DMS53 (cell line): ENCODE data around the gene ZBTB7C.

Experiments used
- DNase-seq: peaks from one replicate; lab custom pipeline; 2025; lab: John Stamatoyannopoulos, UW

ZBTB7C gene

DNA sequence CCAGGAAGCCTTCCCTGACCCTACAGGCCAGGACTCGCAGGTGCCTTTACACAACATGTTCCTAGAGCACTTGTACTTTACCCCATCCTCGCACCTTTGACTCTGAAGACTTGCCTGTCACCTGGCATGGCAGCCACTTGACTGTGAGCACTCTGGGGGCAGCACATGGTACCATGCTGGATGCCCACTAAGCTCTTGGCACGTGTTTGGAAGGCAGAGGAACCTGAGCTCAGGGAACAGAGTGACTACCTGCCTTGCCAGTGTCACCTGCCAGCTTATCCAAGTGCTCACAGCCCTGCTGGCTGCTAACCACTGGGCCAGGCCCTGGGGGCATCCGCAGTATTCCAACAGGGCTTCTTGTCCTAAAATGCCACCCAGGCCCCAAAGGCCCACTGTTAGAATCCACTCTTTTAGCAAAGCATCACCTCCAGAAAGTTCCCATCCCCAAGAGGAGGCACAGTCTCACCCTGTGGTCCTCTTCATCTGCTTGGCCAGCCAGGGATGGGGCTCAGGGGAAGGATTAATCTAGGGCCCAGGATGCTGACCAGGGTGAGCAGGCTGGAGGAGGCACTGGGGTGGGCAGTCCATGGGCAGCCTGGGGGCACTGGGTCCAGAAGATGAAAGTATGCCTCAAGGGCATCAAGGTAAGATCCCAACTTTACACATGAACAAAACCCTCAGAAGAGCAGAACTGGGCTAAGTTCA lies 57.0 kb downstream of the ZBTB7C start:
- DNase-seq = peak; percentile 30

DNA sequence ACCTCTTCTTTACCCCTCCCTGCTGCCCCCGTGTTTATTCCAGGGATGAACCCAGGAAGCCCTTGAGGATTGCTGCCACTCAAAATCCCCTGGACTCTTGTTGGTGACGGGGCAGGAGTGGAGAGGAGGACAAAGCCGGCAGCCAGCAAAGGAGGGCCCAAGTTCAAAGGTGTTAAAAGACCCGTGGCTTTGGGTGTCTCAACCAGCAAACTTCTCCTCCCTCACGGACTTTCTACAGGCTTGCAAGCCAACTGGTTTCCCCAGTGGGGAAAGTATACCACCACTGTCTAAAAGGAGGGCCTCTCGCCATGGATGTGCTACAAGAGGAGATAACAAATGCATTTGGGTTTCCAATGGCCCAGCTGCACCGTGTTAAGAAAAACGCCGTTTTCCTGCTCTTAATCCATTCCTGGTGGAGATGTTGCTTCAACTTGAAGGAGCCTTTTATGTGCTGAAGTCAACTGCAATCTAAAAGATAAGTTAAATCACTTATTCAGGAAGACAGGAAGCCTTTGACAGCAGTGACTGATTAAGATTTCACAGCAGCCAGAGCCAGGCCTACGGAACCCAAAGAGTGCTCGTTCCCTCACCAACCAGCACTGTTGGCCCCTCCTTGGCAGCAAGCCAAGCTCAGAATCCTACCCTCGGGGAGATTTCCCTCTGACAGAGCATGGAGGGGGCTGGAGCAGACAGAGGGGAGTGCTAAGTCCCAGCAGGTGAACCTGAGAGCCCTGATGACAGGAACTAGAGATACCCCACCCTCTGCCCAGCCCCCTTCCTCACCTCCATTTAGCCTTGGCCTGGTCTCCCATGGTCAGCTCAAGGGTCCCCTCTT lies 57.8 kb downstream of the ZBTB7C start:
- no peak for DNase-seq

GRCh38 chr18:48348739-48349138 lies 60.4 kb downstream of the ZBTB7C start:
- peak; percentile 99 for DNase-seq

- DNase-seq = no peak
Measured at GRCh38 chr18:48347756-48348326, 61.3 kb downstream of the ZBTB7C start.

DNA sequence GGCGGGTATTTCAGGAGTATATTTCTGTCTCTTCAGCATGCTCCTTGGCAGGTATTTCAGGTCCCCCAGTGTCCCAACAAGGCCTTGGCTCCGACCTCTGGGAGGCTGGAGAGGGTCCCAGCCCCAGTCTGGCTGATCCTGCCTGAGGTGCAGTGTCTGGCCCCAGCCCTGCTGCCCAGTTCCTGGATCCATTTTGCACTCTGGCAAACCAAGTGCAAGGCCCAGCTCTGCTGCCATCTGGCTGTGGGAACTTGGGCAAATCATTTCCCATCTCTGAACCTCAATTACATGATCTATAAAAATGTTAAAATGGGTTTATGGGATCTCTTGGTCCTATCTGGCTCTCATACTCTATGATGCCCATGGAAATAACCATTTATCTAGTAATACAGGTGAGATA lies 63.6 kb downstream of the ZBTB7C start:
- peak; percentile 71 for DNase-seq

DNA sequence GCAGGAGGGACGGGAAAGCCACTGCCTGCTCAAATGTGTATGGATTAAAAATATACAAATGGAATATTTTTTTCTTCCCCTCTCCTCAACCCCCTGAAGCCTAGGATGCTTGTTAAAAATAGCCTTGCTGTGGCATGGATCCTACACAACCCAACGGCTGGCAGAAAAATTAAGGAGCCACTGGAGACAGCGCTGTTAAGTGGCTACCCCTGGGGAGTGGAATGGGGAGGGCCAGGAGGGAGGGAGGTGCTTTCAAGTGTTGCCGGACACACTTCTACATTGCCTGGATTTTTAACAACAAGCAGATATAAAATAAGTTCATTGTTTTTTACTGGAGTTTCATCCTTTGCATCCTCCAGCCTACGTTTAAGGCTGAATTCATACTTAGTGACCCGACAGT lies 66.6 kb downstream of the ZBTB7C start:
- peak; percentile 86 for DNase-seq

DNA sequence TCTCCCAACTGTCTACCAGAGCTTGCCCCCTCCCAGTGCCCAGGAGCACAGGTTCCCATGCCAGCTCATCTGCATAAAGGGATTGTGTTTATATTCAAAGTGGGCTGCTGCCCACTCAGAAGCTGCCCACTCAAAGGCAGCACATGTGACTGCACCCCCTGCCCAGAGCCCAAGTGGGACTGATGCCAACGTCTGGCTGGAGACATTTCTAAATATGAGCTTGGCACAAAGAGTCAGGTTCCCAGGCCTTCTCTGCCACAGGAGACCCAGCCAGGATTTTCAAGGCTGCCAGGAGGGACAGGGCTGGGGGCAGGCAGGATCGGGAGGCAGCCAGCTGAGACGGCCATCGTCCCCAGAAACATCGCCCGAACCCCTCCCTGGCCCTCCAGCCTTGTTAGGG lies 67.1 kb downstream of the ZBTB7C start:
- DNase-seq = peak; percentile 67

DNA sequence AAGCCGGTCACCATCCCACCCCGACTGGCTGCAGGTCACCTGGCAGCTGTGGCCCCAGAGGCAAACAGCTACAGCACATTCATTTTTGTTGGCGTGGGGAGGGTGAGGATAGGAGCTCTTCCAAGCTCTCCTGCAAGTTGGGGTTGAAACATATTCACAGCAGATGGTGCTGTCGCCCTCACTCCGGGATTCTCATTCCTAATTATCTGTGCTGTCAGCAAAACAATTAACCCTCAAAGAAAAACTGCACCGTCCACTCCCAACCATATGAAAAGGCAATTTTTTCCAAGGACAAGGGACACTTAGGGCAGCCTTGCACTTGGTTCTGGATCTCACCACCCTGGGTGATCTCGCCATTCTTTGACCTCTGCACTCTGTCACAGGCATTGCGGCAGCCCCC lies 68.6 kb downstream of the ZBTB7C start:
- DNase-seq = peak; percentile 46

DNA sequence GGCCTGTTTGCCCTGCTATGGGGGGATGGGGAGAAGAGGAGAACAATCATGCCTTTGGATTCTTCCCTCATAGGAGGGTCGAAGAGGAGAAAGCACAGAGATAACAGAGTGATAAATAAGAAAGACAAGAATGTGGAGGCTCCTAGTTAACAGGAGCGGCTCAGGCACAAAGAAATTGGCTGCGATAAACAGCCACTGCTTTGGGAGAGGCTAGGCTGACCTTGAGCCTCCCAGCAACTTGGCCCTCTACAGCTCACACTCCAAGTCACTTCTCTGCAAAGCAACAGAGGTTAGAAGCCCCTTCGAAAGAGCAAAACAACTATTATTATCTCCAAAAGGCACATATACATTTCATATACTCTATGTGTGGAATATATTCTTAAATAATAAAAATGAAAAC lies 69.5 kb downstream of the ZBTB7C start:
- DNase-seq = no peak

DNA sequence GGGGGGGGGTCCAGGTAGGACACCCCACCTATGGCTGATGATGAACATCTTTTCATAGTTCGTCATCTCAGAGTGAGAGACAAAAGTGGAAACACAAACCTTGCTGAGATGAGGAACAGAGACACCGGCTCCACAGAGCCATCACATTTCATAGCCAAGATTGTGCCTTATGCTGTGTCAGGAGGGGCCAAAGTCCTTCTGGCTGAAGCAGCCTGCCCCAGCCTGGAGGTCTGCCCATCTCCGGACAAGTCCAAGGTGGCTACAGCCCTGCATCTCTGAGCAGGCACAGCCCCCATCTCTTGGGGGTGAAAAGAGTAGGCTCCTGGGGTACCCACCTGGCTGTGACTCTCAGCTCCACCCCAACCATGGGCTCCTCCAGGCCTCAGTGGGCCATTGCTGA lies 70.3 kb downstream of the ZBTB7C start:
- DNase-seq = no peak

DNA sequence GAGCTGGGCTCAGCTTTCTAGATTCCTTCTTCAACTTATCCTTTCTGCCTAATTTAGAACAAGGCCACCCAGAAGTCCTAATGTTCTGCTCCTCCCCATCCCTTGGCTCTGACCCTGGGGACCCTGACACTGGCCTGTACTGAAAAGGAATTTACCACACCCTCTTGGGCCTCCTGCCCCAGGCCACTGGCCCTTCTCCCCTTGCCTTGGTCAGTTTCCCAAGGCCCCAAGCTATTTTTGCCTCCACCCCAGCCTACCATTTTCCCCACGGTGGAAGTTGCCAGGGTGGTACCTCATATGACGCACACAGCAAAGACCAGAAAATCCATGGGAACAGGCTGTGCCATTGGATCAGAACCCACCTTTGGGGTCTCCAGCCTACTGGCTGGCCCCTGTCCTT lies 72.1 kb downstream of the ZBTB7C start:
- no peak for DNase-seq

- DNase-seq = peak; percentile 97
Measured at GRCh38 chr18:48336332-48336731, 72.9 kb downstream of the ZBTB7C start.

DNA sequence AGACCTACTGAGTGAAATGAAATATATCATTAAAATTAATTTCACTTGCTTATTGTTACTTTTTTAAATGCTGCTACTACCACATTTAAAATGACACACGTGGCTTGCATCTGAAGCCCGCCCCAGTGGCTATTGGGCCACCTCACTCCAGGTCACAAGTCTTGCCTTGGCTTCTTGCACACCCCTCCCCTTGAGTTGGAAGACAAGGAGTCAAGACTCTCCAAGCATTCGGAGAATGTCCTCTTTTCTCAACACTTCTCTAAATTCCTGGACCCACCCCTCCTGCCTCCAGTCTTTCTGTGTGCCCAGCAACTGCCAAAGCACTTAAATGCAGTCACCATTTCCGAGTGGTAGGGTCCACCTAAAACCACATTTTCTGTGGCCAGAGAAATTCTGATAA lies 73.4 kb downstream of the ZBTB7C start:
- no peak for DNase-seq

DNA sequence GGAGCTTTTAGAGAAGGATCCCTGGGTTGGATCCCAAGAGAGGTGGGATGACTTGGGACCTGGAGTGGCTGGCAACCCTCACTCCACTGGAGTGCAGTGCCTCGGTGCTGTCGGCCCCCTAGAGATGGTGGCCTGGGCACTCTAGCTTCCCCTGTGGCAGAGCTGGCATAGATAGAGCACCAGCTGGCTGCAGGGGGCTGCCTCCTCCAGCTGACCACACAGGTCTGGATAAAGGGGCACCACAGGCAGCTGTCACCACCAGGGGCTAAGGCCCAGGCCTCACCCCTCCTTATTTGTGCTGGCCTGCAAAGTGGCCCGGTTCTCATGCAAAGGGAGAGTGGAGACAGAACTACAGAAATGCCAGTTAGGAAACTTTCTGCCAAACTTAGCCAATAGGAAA lies 74.3 kb downstream of the ZBTB7C start:
- DNase-seq = no peak

DNA sequence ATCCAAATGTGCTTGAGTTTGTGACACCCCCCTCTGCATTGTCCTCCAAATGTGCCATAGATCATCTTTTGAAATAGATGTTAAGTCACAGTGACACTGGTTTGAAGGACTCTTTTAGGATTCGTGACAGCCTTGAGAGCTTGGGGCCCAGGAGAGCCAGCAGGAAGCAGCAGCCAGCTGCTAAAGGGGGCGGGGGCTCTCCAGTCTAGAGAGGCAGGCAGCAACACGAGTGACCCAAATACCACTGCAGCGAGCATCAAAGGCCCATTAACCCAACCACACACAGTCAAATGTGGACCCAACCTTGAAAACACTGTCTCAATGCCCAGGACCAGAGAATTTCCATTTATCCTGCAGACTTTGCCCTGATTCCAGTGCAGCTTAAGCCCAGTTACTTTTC lies 75.6 kb downstream of the ZBTB7C start:
- DNase-seq = peak; percentile 98

DNA sequence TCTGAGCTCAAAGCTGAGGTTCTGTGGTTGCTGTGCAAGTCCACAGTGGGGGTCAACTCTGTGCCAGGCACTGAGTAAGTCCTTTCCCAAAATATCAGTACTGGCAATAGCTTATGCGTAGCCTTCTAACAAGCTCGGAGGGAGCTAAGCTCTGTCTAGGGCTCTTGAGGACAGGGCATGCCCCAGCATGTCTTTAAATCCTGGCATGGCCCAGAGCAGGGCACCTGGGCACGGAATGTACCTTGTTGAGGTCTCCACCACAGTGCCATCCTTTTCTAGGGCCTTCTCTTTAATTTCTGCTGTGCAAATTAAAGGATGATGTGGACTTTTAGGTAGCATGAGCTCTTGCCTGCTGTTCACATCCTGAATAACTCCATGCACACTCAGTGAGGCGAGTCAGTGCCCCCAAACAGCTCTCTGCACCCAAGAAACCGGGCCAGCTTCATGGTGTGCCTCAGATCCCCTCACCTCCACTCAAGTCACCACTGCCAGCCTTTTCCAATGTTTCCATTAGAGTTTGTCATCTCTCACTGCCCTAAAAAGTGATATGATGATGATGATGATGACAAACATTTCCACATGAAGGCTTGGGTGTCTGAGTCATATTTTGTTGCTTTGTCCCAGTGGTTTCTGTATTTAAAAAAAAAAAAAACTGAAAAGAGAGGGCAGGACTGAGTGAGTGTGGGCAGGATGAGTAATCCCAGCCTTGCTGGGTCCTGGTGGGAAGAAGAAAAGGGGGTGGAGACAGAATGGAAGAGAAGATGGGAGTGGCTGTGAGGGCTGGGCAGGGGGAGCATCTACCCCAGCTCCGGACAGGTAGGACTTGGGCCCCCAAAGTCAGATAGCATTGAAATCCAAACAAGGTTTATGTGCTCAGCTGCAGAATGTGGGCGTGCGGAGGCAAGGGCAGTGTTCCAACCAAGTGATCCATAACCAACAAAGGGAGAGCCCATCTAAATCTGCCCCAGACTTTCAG lies 78.9 kb downstream of the ZBTB7C start:
- peak; percentile 99 for DNase-seq

GRCh38 chr18:48328473-48329210 lies 80.5 kb downstream of the ZBTB7C start:
- no peak for DNase-seq

DNA sequence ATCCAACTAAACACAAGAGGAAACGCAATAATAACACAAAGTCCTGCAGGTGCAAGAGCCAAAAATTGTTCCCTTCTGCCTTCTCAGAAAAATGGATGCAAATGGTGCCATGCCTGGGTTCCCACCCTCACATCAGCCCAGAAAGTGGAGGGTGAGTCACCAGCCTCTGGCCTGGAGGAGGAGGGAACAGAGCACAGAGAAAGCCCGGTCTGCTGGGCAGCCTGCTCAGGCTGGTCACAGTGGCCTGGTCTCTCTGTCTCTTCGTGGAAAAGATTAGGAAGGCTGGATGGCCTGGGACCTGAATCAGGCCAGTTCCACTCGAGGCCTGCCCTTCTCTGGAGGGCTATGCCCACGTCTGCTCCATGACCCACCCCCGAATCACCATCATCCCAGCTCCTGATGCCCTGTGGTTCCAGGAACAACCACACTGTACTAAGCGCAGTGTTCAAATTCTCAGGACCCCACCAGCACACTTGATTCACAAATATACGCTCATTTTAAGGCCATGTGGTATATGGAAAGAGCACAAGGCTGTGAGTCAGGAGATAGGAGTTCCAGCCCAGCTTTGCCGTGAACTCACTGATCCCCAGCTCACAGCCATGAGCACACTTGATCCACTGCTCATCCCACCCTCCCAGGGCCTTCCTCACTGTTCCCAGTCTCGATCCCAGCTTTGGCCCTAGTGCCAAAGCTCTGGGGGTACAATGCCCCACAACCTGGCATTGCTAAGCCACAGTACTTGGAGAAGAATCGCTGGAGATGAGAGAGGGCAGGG lies 82.1 kb downstream of the ZBTB7C start:
- peak; percentile 94 for DNase-seq

DNA sequence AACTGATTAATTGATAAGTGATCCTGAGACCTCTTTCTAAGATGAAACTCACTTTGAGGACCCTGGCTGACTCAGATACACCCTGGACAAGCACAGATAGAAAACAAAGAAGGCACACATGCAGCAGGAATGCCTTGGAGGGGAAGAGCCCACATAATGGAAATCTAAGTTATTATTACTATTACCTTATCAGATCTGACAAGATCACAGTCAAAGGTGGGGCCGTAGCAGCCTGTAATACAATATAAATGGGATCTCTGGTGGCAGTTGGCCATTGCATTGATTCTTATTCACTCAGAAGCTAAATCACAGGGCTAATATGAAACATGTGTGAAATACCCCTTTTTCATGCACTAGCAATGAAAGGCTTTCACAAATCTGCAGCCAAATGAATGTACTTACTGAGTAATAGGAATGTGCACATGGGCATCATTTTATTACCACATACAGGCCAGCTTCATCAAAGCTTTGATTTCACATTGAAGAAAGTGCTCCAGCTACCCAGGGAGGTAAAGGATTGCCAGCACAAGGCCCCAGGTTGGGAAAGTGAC lies 84.0 kb downstream of the ZBTB7C start:
- DNase-seq = no peak

- peak; percentile 62 for DNase-seq
Measured at GRCh38 chr18:48324651-48325050, 84.5 kb downstream of the ZBTB7C start.
